Suprapubic skin (tissue), 3 donors: Measurements from ENCODE around the gene HPGDS.

ENCODE experiments used
- POLR2AphosphoS5 ChIP-seq, 3 donors: sonication (generic); formaldehyde crosslinking; IDR thresholded peaks; one replicate each; pipeline ENCODE4 v1.6.1; 2017; ENCODE audit warnings: antibody characterized with exemption in 3 of 3
- TF ChIP-seq, protein P1 (sequence below), 2 donors: fragments of 200-600 bp in 1 of 2; fragments of 450-650 bp in 1 of 2; sonication (generic) in 1 of 2; IDR thresholded peaks; one replicate each; pipeline ENCODE4 v1.5.1; 2016 to 2019; ENCODE audit warnings: antibody characterized with exemption in 2 of 2, mild to moderate bottlenecking in 1 of 2, moderate library complexity in 1 of 2

DNA sequence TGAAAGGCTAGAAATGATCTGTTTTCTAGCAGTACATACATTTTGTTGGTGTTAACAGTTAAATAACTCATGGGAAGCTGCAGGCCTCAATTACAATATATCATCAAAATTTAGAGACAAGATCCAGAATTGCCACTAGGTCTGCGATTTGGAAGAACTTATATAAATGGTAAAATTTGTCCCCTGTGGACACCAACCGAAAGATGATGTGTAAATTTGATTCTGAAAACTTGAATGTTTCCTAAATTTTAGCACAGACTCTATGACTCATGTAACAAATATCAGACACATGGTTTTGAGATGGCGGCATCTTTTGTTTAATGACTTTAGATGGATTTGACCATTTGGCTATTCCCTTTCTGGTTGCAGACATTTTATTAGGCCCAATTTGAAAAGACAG, 6.0 kb upstream of the HPGDS start:
- TF ChIP-seq, protein P1, sequence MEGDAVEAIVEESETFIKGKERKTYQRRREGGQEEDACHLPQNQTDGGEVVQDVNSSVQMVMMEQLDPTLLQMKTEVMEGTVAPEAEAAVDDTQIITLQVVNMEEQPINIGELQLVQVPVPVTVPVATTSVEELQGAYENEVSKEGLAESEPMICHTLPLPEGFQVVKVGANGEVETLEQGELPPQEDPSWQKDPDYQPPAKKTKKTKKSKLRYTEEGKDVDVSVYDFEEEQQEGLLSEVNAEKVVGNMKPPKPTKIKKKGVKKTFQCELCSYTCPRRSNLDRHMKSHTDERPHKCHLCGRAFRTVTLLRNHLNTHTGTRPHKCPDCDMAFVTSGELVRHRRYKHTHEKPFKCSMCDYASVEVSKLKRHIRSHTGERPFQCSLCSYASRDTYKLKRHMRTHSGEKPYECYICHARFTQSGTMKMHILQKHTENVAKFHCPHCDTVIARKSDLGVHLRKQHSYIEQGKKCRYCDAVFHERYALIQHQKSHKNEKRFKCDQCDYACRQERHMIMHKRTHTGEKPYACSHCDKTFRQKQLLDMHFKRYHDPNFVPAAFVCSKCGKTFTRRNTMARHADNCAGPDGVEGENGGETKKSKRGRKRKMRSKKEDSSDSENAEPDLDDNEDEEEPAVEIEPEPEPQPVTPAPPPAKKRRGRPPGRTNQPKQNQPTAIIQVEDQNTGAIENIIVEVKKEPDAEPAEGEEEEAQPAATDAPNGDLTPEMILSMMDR (IDR thresholded peaks at IDR 0.05), result no peak
- no peak for TF ChIP-seq POLR2AphosphoS5 (IDR thresholded peaks at IDR 0.05)
